K562 (cell line): ENCODE measurements around the gene AP4E1. TPM values are rescaled to one million over a fixed set of nuclear protein-coding genes. Genes with fewer than 3 reads are reported as not detected.
"Not testable (repeated sequence)": the region's sequence is repeated elsewhere in the genome, so short reads cannot be mapped to it uniquely, and the experiment has no call there.

ENCODE experiments used
- EHMT2 ChIP-seq: fragments of 450-650 bp; IDR thresholded peaks from 2 replicates; pipeline ENCODE4 v1.6.1; 2018; ENCODE audit warnings: antibody characterized with exemption
- EP400 ChIP-seq: fragments of 450-650 bp; IDR thresholded peaks from 2 replicates; pipeline ENCODE4 v1.6.1; 2017; ENCODE audit warnings: antibody characterized with exemption, mild to moderate bottlenecking, moderate library complexity
- L3MBTL2 ChIP-seq: fragments of 450-650 bp; IDR thresholded peaks from 2 replicates; pipeline ENCODE4 v1.6.1; 2016; ENCODE audit warnings: mild to moderate bottlenecking, moderate library complexity
- MGA ChIP-seq: fragments of 450-650 bp; IDR thresholded peaks from 2 replicates; pipeline ENCODE4 v1.6.1; 2016; ENCODE audit warnings: mild to moderate bottlenecking, moderate library complexity
- TRIM24 ChIP-seq, 2 experiments: fragments of 450-650 bp; IDR thresholded peaks; 2 replicates each; pipeline ENCODE4 v1.6.1; 2016
- ZBTB17 ChIP-seq: fragments of 450-650 bp; formaldehyde crosslinking; IDR thresholded peaks from 2 replicates; pipeline ENCODE4 v1.4.0; 2020; ENCODE audit warnings: mild to moderate bottlenecking
- ZBTB40 ChIP-seq, 2 experiments: fragments of 450-650 bp in 1 of 2; sonication (generic) in 1 of 2; formaldehyde crosslinking in 1 of 2; IDR thresholded peaks; 2 replicates each; pipeline versions ENCODE4 v1.7.1 to v1.9.0; 2016 to 2022; ENCODE audit warnings: inconsistent platforms in 1 of 2, mild to moderate bottlenecking in 1 of 2, missing genetic modification reagents in 1 of 2
- ZEB2 ChIP-seq: fragments of 450-650 bp; IDR thresholded peaks from 2 replicates; pipeline ENCODE4 v1.6.1; 2016
- polyA plus RNA-seq, 8 experiments: library from polyadenylated mRNA; depleted of rRNA in 4 of 8; stranded (reverse) in 5 of 8; unstranded in 3 of 8; fragments of >200 nt; fragmentation: Nextera tagmentation in 2 of 8; fragmentation: Illumina TruSeq in 1 of 8; extraction: Ambion mirVana in 2 of 8; extraction: Trizol in 1 of 8; gene quantifications; 2 replicates each; pipeline versions ENCODE4 v1.2.1 to v1.2.3, GENCODE V29; 2011 to 2014; ENCODE audit warnings: inconsistent platforms in 1 of 8, missing spikeins in 1 of 8
- total RNA-seq, 7 experiments: library from RNA; depleted of rRNA in 6 of 7; stranded (reverse); fragments of >200 nt in 6 of 7; fragmentation: Illumina TruSeq in 2 of 7; extraction: Trizol in 2 of 7; gene quantifications; 2 replicates each; pipeline versions ENCODE4 v1.2.1 to v1.2.3, GENCODE V29; 2011 to 2021; ENCODE audit warnings: low replicate concordance in 1 of 7

AP4E1 gene
- total and polyA plus RNA-seq, 9 of the 15 experiments (the other 6 are each of a cell fraction or from before 2014, with no cell fraction given) = 1.3 to 11.5 (median 4.4) TPM

- TF ChIP-seq MGA = peak; percentile 35
- peak; percentile 51; the same call in 1 of the 2 replicates for TF ChIP-seq ZBTB17 (CRISPR knock-in tag)
- TF ChIP-seq ZBTB40 (IDR thresholded peaks at IDR 0.05) = peak; percentile 55
- TF ChIP-seq ZBTB40 (CRISPR knock-in tag; IDR thresholded peaks at IDR 0.05) = not testable (repeated sequence)
- TF ChIP-seq EHMT2 = peak; percentile 71
- peak; percentile 65 for TF ChIP-seq EP400
- TF ChIP-seq L3MBTL2 = 0 out of 2 replicates have a peak, but pooled peaks have one; percentile 22
- TF ChIP-seq TRIM24 (IDR thresholded peaks at IDR 0.05) = 0 out of 4 replicates have a peak, but pooled peaks of 1 of the 2 experiments have one; percentile 12
- TF ChIP-seq ZEB2 = peak; percentile 70
These were observed 129.0 kb downstream of the AP4E1 start (continued) for GRCh38 chr15:51037474-51037873.
